Neural crest cell (in vitro differentiated cells): ENCODE results near the gene FBXW9. TPM values are rescaled to one million over a fixed set of nuclear protein-coding genes. Genes with fewer than 3 reads are reported as not detected.
"Not testable (repeated sequence)": the region's sequence is repeated elsewhere in the genome, so short reads cannot be mapped to it uniquely, and the experiment has no call there.

Experiments
- DNase-seq: peaks from one replicate; pipeline ENCODE4 v3.0.0; 2021; ENCODE audit warnings: low read depth, mixed read lengths, low spot score
- H3K27ac Mint-ChIP-seq: one replicate; pipeline ENCODE4 v1.8.0; 2021; ENCODE audit warnings: mild to moderate bottlenecking, mixed read lengths; ENCODE audit not compliant: unreplicated experiment
- H3K27me3 Mint-ChIP-seq: 2 replicates; pipeline ENCODE4 v1.8.0; 2021; ENCODE audit warnings: low read depth, mild to moderate bottlenecking, mixed read lengths
- H3K36me3 Mint-ChIP-seq: 2 replicates; pipeline ENCODE4 v1.8.0; 2021; ENCODE audit warnings: low read depth, mild to moderate bottlenecking, mixed read lengths
- H3K4me1 Mint-ChIP-seq: 2 replicates; pipeline ENCODE4 v1.8.0; 2021; ENCODE audit warnings: mixed read lengths
- H3K4me3 Mint-ChIP-seq: one replicate; pipeline ENCODE4 v1.8.0; 2021; ENCODE audit warnings: mild to moderate bottlenecking, mixed read lengths
- H3K9me3 Mint-ChIP-seq: 2 replicates; pipeline ENCODE4 v1.8.0; 2021; ENCODE audit warnings: mixed read lengths
- total RNA-seq: library from RNA; stranded (reverse); gene quantifications from 2 replicates; pipeline ENCODE4 v1.2.1, GENCODE V29; 2021
- TF ChIP-seq, protein P1 (sequence below): fragments of 200-600 bp; sonication (generic); conservative IDR thresholded peaks from 2 replicates; pipeline ENCODE4 v1.5.0; 2021; ENCODE audit warnings: antibody characterized with exemption, mild to moderate bottlenecking

The FBXW9 gene
- total RNA-seq, 1 donor from 2014 or later = 15.9 TPM

DNA sequence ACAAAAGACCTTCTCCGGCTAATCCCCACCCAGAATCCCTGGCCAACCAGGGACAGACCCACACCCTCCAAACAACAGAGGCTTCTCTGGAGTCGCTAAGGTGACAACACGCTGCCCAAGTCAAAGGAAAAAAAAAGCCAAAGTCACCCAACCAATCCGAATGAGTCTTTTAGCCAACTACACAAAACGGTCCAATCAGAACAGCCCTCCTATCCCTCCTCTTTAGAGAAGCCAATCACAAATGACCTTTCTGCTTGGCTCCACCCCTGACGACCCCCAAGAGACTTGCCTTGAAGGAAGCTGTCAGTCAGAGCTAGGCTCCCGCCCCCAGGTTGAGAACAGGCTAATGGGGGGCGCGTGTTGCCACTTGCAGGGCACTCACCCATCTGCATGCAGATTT is 6.6 kb upstream of the FBXW9 start:
- H3K36me3 Mint-ChIP-seq = peaks cover 11% of the 10 kb centered on the region
- DNase-seq = peak; percentile 50
- H3K9me3 Mint-ChIP-seq = no peaks in the 10 kb centered on the region
- H3K27ac Mint-ChIP-seq = no peak overlapping the region
- peaks cover 4% of the 10 kb centered on the region for H3K27me3 Mint-ChIP-seq
- H3K4me3 Mint-ChIP-seq = peak overlapping the region; percentile 81
- peaks cover 8% of the 10 kb centered on the region for H3K4me1 Mint-ChIP-seq
- TF ChIP-seq, protein P1, sequence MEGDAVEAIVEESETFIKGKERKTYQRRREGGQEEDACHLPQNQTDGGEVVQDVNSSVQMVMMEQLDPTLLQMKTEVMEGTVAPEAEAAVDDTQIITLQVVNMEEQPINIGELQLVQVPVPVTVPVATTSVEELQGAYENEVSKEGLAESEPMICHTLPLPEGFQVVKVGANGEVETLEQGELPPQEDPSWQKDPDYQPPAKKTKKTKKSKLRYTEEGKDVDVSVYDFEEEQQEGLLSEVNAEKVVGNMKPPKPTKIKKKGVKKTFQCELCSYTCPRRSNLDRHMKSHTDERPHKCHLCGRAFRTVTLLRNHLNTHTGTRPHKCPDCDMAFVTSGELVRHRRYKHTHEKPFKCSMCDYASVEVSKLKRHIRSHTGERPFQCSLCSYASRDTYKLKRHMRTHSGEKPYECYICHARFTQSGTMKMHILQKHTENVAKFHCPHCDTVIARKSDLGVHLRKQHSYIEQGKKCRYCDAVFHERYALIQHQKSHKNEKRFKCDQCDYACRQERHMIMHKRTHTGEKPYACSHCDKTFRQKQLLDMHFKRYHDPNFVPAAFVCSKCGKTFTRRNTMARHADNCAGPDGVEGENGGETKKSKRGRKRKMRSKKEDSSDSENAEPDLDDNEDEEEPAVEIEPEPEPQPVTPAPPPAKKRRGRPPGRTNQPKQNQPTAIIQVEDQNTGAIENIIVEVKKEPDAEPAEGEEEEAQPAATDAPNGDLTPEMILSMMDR = no peak

DNA sequence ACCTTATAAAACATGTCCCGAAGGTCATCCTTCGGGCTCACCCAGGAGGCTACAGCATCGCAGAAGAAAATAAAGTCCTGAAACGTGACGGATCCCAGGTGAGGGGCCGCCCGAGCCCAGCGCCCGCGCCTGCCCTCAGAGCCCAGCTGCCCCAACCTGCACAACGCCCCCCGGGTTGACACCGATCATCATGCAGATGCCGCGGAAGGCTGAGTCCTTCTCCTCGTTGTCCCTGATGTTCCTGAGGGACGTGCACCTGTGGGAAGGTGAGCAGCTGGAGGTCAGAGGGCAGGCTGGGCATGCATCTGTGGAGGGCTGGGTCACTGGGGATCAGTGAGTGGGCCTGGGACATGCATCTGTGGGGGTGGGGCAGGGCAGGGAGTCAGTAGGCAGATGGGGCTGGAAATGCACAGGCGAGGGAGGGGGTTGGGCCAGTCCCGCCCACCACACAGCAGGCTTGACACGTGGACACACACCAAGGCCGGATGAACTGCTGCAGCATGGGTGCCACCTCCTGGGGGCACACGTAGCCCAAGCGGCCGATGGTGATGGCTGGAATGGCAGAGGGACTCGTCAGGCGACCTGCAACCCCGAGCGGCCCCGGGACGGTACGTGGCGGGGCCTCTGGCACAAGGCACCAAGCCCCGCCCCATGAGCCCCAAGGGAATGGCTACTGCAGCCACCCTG is 5.3 kb upstream of the FBXW9 start:
- TF ChIP-seq, protein P1 = no peak
- H3K27ac Mint-ChIP-seq = no peak overlapping the region
- H3K4me1 Mint-ChIP-seq = peaks cover 12% of the 10 kb centered on the region
- no peak for DNase-seq
- peaks cover 11% of the 10 kb centered on the region for H3K36me3 Mint-ChIP-seq
- H3K27me3 Mint-ChIP-seq = peaks cover 5% of the 10 kb centered on the region
- no peaks in the 10 kb centered on the region for H3K9me3 Mint-ChIP-seq
- H3K4me3 Mint-ChIP-seq = no peak overlapping the region

DNA sequence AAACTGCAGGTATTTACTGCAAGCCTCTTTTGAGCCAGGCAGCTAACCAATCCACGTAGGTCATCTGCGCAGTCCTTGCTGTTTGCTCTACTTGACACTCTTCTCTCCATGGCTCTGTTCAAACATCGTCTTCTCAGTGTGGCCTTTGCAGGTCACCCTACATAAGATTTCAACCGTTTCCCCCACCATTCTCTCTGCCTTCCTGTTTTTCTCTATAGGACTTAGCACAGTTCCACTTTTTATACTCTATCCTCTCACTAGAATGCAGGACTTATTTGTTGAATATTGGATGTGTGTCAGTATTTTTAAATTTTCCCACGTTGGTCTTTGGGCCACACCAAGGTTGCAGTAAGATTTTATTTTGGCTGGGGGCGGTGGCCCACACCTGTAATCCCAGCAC is 1.7 kb upstream of the FBXW9 start:
- Mint-ChIP-seq H3K9me3 (no peaks in the 10 kb centered on the region), H3K4me1 (peaks cover 15% of the 10 kb centered on the region), H3K36me3 (peaks cover 3% of the 10 kb centered on the region), H3K27ac (no peak overlapping the region), H3K27me3 (peaks cover 8% of the 10 kb centered on the region), H3K4me3 (peak overlapping the region; percentile 74)
- no peak for DNase-seq
- TF ChIP-seq, protein P1 = no peak

DNA sequence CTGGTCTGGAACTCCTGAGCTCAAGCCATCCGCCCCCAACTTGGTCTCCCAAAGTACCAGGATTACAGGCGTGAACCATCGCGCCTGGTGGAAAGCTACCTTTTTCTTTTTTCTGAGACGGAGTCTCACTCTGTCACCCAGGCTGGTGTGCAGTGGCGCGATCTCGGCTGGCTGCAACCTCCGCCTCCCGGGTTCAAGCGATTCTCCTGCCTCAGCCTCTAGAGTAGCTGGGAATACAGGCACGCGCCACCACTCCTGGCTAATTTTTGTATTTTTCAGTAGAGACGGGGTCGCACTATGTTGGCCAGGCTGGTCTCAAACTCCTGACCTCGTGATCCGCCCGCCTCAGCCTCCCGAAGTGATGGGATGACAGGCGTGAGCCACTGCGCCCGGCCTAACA is 994 bp upstream of the FBXW9 start:
- Mint-ChIP-seq H3K4me1 (peaks cover 12% of the 10 kb centered on the region), H3K4me3 (peak overlapping the region; percentile 44)
- H3K27me3 Mint-ChIP-seq, H3K9me3 Mint-ChIP-seq, H3K36me3 Mint-ChIP-seq, DNase-seq, H3K27ac Mint-ChIP-seq: not testable (repeated sequence)

DNA sequence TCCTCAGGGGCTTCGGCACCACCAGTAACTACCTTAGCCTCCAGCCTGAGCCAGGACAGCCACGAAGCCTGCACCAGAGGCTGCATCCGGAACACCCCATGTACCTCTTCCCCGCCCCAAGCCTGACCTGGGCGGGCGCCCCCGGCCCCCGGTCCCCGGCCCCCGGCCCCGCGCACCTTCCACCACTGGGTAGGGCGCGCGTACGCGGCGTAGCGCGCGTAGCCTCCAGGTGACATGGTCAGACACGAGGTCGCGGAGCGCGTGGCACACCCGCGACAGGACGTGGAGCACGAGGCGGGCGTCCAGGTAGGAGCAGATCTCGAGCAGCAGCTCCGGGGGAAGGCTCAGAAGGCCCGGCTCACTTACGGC is 450 bp downstream of the FBXW9 start:
- no peak for DNase-seq
- Mint-ChIP-seq H3K4me1 (peaks cover 12% of the 10 kb centered on the region), H3K27me3 (peaks cover 6% of the 10 kb centered on the region), H3K4me3 (peak overlapping the region; percentile 96), H3K9me3 (no peaks in the 10 kb centered on the region), H3K27ac (peak overlapping the region; percentile 89), H3K36me3 (no peaks in the 10 kb centered on the region)
- TF ChIP-seq, protein P1 = no peak

DNA sequence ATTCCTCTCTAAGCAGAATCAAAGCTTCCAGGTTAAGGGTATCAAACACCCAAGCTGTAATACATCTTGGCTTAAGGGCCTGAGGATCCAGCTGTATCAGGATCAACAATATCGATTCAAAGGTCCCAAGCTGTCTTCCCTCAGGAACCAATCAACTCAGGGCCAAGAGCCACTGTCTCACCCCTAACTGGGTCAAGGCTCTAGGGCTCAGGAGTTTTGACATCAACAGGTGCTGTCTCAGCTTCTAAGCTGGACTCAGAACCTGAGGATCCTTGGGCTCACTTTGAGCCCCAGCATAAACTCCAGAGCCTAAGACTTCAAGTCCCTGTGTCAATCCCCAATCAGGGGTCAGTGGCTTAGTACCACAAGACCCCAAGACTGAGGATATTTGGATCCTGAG is 917 bp downstream of the FBXW9 start:
- H3K36me3 Mint-ChIP-seq = no peaks in the 10 kb centered on the region
- TF ChIP-seq, protein P1 = no peak

More for the DNA sequence above, 917 bp downstream of the FBXW9 start:
- DNase-seq = no peak
- Mint-ChIP-seq H3K27me3 (peaks cover 6% of the 10 kb centered on the region), H3K4me3 (peak overlapping the region; percentile 96), H3K4me1 (peaks cover 12% of the 10 kb centered on the region), H3K9me3 (no peaks in the 10 kb centered on the region), H3K27ac (peak overlapping the region; percentile 89)
